Naive thymus-derived CD8-positive, alpha-beta T cell (primary cell): ENCODE results near the gene PASK. TPM values are rescaled to one million over a fixed set of nuclear protein-coding genes. Genes with fewer than 3 reads are reported as not detected.

Experiments used
- ATAC-seq, 2 donors: fragments of 150-1000 bp; cut with Tn5 transposase in 1 of 2; sonication (Bioruptor Pico), chemical (Tn5 transposase) in 1 of 2; 1 replicate in 1 of 2; 2 replicates in 1 of 2; pipeline ENCODE4 v1.10.0; 2021; ENCODE audit warnings: mild to moderate bottlenecking in 2 of 2, moderate library complexity in 2 of 2
- POLR2A ChIA-PET: fragments of 350-600 bp; sonication (Branson Sonifier 250); formaldehyde crosslinking; loops from one replicate; lab custom pipeline; 2021; ENCODE audit warnings: antibody characterized with exemption; lab: Charles Lee
- DNase-seq, 10 donors: peaks; one replicate each; pipeline versions ENCODE4 v3.0.0 to v3.0.0-alpha.2; 2020 to 2022
- H3K27ac Mint-ChIP-seq, 10 donors: one replicate each; pipeline ENCODE4 v1.8.0; 2020 to 2022; ENCODE audit warnings: mild to moderate bottlenecking in 10 of 10, mixed read lengths in 10 of 10, moderate library complexity in 4 of 10, inconsistent platforms in 1 of 10
- H3K27me3 Mint-ChIP-seq, 5 donors: one replicate each; pipeline ENCODE4 v1.8.0; 2021 to 2022; ENCODE audit warnings: mixed read lengths in 5 of 5
- H3K36me3 Mint-ChIP-seq, 3 donors: one replicate each; pipeline ENCODE4 v1.8.0; 2020 to 2022; ENCODE audit warnings: mixed read lengths in 3 of 3, mild to moderate bottlenecking in 2 of 3, inconsistent platforms in 1 of 3
- H3K4me1 Mint-ChIP-seq, 4 donors: one replicate each; pipeline ENCODE4 v1.8.0; 2021 to 2022; ENCODE audit warnings: mixed read lengths in 4 of 4
- H3K4me3 Mint-ChIP-seq, 10 donors: one replicate each; pipeline ENCODE4 v1.8.0; 2020 to 2022; ENCODE audit warnings: mild to moderate bottlenecking in 10 of 10, mixed read lengths in 10 of 10, moderate library complexity in 6 of 10, inconsistent platforms in 1 of 10
- H3K9me3 Mint-ChIP-seq, 9 donors: one replicate each; pipeline ENCODE4 v1.8.0; 2020 to 2022; ENCODE audit warnings: mixed read lengths in 9 of 9, mild to moderate bottlenecking in 3 of 9, inconsistent platforms in 1 of 9, moderate library complexity in 1 of 9
- polyA plus RNA-seq, 3 donors: library from polyadenylated mRNA; unstranded; fragments of 300-500 nt; fragmentation: Illumina TruSeq; gene quantifications; one replicate each; pipeline ENCODE4 v1.2.3, GENCODE V29; 2021
- total RNA-seq, 8 experiments: library from RNA in 2 of 8; stranded (reverse) in 2 of 8; gene quantifications; one replicate each; pipeline ENCODE4 v1.2.3 and lab custom pipeline; 2021 to 2026

The PASK gene
- total and polyA plus RNA-seq, 5 experiments from 2014 or later, result 68.3 to 574 (median 78.7) TPM

DNA sequence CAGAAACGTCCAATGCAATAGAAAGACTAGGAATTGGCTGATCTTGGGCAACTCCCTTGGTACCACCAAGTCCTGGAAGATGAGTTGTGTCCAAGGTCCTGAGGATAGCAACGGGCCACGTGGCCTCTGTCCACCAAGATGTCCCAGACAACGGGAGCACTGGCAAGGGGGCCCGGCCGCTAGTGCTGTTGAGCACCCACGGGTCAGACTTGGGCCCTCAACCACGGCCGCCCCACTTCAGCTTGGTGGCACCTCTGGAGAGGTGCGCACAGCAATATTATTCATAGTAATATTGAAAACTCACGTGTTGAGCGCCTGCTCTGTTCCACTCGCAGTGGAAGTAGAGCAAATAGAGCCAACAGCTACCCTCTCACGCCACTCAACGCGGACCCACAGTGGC is 19.0 kb downstream of the PASK start:
- POLR2A ChIA-PET, result interaction anchor here (1.1 to 1.2 kb wide), 2 partner anchors 19 to 133 kb away, joined by 3 to 4 read pairs; no protein-coding TSS in a partner anchor
- ATAC-seq (no peak), DNase-seq (no peak)
- no peaks in the 10 kb centered on the region for H3K27me3 Mint-ChIP-seq
- H3K27ac Mint-ChIP-seq, result peak overlapping the region in 2 of 10 donors; percentile 7 to 65
- H3K9me3 Mint-ChIP-seq, result no peaks in the 10 kb centered on the region
- H3K4me1 Mint-ChIP-seq, result peaks cover 2 to 13% (median 11%) of the 10 kb centered on the region in 4 donors
- peaks cover 0 to 38% (median 8%) of the 10 kb centered on the region in 3 donors for H3K36me3 Mint-ChIP-seq
- no peak overlapping the region for H3K4me3 Mint-ChIP-seq

- ATAC-seq (no peak), DNase-seq (no peak)
- no peak overlapping the region for H3K4me3 Mint-ChIP-seq
- peaks cover 0 to 34% (median 8%) of the 10 kb centered on the region in 3 donors for H3K36me3 Mint-ChIP-seq
- POLR2A ChIA-PET, result interaction anchor here (1.1 to 1.2 kb wide), 2 partner anchors 18 to 132 kb away, joined by 3 to 4 read pairs; no protein-coding TSS in a partner anchor
- H3K4me1 Mint-ChIP-seq, result peaks cover 2 to 13% (median 11%) of the 10 kb centered on the region in 4 donors
- peak overlapping the region in 6 of 10 donors; percentile 61 to 91 (median 78) for H3K27ac Mint-ChIP-seq
- H3K27me3 Mint-ChIP-seq, result no peaks in the 10 kb centered on the region
- no peaks in the 10 kb centered on the region for H3K9me3 Mint-ChIP-seq
Measured at GRCh38 chr2:241129086-241129871, 20.0 kb downstream of the PASK start.

DNA sequence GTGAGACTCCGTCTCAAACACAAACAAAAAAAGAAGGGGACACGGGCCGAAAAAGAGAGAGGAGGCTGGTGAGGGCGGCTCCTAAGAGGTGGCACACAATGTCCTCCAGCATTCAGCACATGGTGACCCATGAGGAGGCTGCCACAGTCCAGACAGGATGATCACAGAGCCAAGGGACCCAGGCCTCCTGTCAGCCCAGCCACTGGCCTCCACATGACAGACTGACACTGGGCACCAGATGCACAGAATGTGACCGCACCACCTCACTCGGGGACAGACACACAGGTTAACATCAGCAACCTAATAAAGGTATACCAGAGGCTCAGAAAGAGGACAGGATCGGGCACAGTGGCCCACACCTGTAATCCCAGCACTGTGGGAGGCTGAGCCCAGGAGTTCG is 21.0 kb downstream of the PASK start:
- ATAC-seq (no peak), DNase-seq (no peak)
- peaks cover 2 to 15% (median 12%) of the 10 kb centered on the region in 4 donors for H3K4me1 Mint-ChIP-seq
- H3K9me3 Mint-ChIP-seq, result no peaks in the 10 kb centered on the region
- H3K27me3 Mint-ChIP-seq, result no peaks in the 10 kb centered on the region
- peaks cover 0 to 32% (median 11%) of the 10 kb centered on the region in 3 donors for H3K36me3 Mint-ChIP-seq
- H3K4me3 Mint-ChIP-seq, result no peak overlapping the region
- H3K27ac Mint-ChIP-seq, result peak overlapping the region; percentile 53 to 88 (median 78)
- POLR2A ChIA-PET, result interaction anchor here (0.7 kb wide), 1 partner anchor 38 kb away, joined by 4 read pairs; no protein-coding TSS in a partner anchor

- DNase-seq (no peak), ATAC-seq (no peak)
- peaks cover 2 to 17% (median 12%) of the 10 kb centered on the region in 4 donors for H3K4me1 Mint-ChIP-seq
- no peak overlapping the region for H3K27ac Mint-ChIP-seq
- no peak overlapping the region for H3K4me3 Mint-ChIP-seq
- H3K27me3 Mint-ChIP-seq, result no peaks in the 10 kb centered on the region
- H3K36me3 Mint-ChIP-seq, result peaks cover 0 to 30% (median 8%) of the 10 kb centered on the region in 3 donors
- H3K9me3 Mint-ChIP-seq, result no peaks in the 10 kb centered on the region
- POLR2A ChIA-PET, result interaction anchor here (0.9 to 1.3 kb wide), 2 partner anchors 10 to 15 kb away, joined by 3 to 6 read pairs; no protein-coding TSS in a partner anchor
Measured at GRCh38 chr2:241126771-241127202, 22.5 kb downstream of the PASK start.

DNA sequence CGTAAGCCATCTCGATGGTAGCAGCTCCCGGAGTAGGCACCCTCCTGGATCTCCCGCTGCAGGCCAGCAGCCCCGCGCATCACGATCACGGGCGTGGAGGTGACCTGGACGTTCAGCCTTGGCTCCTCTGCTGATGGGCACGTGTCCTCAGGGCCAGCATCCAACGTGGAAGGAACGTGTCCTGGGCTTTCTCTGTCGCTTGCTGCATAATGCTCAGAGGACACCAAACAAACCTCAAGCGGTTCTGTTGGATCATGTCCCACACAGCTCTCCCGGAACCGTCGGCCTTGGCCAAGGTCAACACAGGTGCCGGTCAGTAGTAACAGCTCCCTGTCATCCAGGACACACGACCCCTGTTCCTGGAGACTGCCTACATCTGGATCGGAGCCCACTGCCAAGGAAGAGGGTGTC is 23.1 kb downstream of the PASK start:
- Mint-ChIP-seq H3K27me3 (no peaks in the 10 kb centered on the region), H3K4me3 (no peak overlapping the region), H3K9me3 (no peaks in the 10 kb centered on the region), H3K36me3 (peaks cover 4 to 34% (median 13%) of the 10 kb centered on the region in 3 donors), H3K4me1 (peaks cover 2 to 17% (median 12%) of the 10 kb centered on the region in 4 donors), H3K27ac (peak overlapping the region in 1 of 10 donors; percentile 18)
- DNase-seq (no peak), ATAC-seq (no peak)
- POLR2A ChIA-PET, result interaction anchor here (1.3 kb wide), 1 partner anchor 14 kb away, joined by 6 read pairs; no protein-coding TSS in a partner anchor

- POLR2A ChIA-PET, result interaction anchor here (0.7 to 1.3 kb wide), 2 partner anchors 13 to 24 kb away, joined by 6 read pairs; partner anchors contain the start of gene PASK
- peaks cover 10 to 37% (median 19%) of the 10 kb centered on the region in 3 donors for H3K36me3 Mint-ChIP-seq
- no peak overlapping the region for H3K4me3 Mint-ChIP-seq
- H3K4me1 Mint-ChIP-seq, result peaks cover 2 to 17% (median 12%) of the 10 kb centered on the region in 4 donors
- ATAC-seq (peak in 1 of 2 donors; percentile 31), DNase-seq (no peak)
- H3K27me3 Mint-ChIP-seq, result no peaks in the 10 kb centered on the region
- peak overlapping the region in 3 of 10 donors; percentile 10 to 77 (median 17) for H3K27ac Mint-ChIP-seq
- no peaks in the 10 kb centered on the region for H3K9me3 Mint-ChIP-seq
Measured at GRCh38 chr2:241125626-241126025, 23.6 kb downstream of the PASK start.

DNA sequence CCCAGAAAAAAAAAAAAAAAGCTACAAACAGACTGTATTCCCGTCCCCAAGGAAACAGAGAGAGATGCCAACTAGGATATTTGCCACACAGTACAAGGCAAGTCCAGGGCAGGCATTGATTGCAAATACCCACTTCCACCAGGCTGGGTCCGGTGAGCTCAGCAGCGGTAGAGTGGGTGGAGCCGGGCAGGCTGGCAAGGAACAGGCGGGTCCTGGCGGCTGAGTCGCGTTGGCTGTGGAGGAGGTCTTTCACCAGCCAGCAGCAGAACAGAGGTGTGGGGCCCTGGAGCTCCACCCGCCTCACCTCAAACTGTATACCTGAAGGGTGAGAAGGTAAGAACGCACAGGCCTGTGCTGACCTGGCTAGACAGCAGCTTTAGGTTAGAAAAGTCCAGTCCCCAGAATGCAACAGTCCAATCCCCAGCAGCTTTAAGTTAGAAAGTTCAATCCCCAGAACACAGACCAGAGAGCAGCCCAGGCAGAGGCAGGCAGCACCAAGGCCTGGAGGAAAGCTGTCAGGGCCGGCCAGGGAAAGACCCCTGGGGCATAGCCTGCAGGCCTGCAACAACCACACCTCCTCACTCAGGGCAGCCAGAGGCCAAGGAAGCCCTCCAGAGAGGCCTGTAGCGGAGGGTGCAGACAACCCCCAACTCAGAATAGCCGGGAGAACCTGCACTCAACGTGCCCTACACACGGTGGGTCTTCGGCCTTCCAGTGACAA is 25.3 kb downstream of the PASK start:
- Mint-ChIP-seq H3K4me1 (peaks cover 2 to 17% (median 12%) of the 10 kb centered on the region in 4 donors), H3K36me3 (peaks cover 10 to 37% (median 22%) of the 10 kb centered on the region in 3 donors), H3K27ac (peak overlapping the region in 6 of 10 donors; percentile 14 to 85 (median 60)), H3K9me3 (peaks cover 0 to 4% (median 0%) of the 10 kb centered on the region in 9 donors), H3K4me3 (peak overlapping the region in 2 of 10 donors; percentile 8 to 39), H3K27me3 (no peaks in the 10 kb centered on the region)
- DNase-seq (no peak), ATAC-seq (peak; percentile 77 to 82)
- POLR2A ChIA-PET, result interaction anchor here (0.9 to 1.8 kb wide), 8 partner anchors 11 to 28 kb away, joined by 3 to 8 read pairs (median 4); partner anchors contain the start of gene PASK

DNA sequence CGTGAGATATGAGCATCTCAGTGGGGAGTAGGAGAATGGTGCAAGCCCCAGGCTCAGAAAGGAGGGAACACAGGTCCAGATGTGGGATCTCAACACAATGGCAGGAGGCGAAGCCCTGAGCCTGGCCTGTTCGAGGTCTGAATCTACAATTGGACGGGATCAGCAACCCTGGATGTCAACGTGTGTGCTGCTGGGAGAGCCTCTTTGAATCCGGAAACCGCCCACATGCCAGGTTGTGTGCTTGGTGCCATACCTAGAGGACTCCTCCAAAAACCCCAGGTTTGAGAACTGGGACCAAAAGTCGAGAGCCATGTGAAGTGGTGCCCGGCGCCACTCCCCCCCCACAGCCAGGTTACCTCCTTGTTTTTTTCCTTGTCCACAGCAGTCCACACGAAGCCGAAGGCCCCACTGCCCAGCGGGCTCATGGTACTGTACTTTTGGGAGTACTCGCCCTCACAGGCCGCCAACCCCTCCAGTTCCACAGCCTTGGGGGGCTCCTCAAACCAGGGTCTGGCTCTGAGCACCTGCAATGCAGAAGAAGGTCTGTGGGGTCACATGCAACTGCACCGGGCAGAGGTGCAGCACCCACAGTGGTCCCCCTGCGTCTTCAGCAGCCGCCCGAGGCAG is 26.8 kb downstream of the PASK start:
- DNase-seq, result no peak
- Mint-ChIP-seq H3K27ac (peak overlapping the region in 4 of 10 donors; percentile 29 to 62 (median 36)), H3K9me3 (peaks cover 0 to 4% (median 0%) of the 10 kb centered on the region in 9 donors), H3K27me3 (no peaks in the 10 kb centered on the region), H3K36me3 (peaks cover 10 to 44% (median 24%) of the 10 kb centered on the region in 3 donors), H3K4me1 (peaks cover 0 to 11% (median 3%) of the 10 kb centered on the region in 4 donors), H3K4me3 (peak overlapping the region in 1 of 10 donors; percentile 11)
- no peak for ATAC-seq
- POLR2A ChIA-PET, result no interaction called here

DNA sequence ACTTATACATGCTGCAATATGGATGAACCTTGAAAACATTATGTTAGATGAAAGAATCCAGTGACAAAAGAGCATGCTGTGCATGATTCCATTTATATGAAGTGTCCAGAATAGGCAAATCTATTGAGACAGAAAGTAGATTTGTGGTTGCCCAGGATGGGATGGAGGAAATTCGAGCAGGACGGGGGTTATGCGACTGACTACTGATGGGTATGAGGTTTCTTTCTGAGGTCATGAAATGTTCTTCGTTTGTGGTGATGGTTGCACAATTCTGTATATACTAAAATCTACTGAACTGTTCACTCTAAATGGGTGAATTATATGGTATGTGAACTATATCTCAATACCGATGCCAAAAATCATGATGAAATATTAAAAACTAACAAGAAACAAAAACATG is 28.3 kb downstream of the PASK start:
- Mint-ChIP-seq H3K4me3 (no peak overlapping the region), H3K9me3 (peaks cover 0 to 4% (median 0%) of the 10 kb centered on the region in 9 donors), H3K27ac (peak overlapping the region in 3 of 10 donors; percentile 4 to 43 (median 4)), H3K36me3 (peaks cover 10 to 52% (median 26%) of the 10 kb centered on the region in 3 donors), H3K4me1 (peaks cover 0 to 10% (median 6%) of the 10 kb centered on the region in 4 donors), H3K27me3 (no peaks in the 10 kb centered on the region)
- ATAC-seq (no peak), DNase-seq (no peak)
- POLR2A ChIA-PET, result interaction anchor here (0.5 to 1.2 kb wide), 3 partner anchors 11 to 763 kb away, joined by 3 read pairs; no protein-coding TSS in a partner anchor

DNA sequence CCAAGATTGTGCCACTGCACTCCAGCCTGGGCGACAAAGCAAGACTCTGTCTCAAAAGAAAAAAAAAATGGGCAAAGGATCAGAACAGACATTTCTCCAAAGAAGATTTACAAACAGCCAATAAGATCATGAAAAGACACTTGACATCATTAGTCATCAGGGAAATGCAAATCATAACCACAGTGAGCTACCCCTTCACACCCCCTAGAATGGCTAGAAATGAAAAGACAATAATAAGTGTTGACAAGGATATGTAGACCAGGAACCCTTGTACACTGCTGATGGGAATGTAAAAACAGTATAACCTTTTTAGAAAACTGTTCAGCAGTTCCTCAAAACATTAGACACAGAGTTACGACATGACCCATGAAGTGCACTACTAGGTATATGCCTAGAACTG is 28.8 kb downstream of the PASK start:
- no peak for ATAC-seq
- no peaks in the 10 kb centered on the region for H3K27me3 Mint-ChIP-seq
- H3K4me3 Mint-ChIP-seq, result no peak overlapping the region
- peak overlapping the region in 1 of 10 donors; percentile 31 for H3K27ac Mint-ChIP-seq
- H3K36me3 Mint-ChIP-seq, result peaks cover 10 to 49% (median 28%) of the 10 kb centered on the region in 3 donors
- peaks cover 0 to 4% (median 0%) of the 10 kb centered on the region in 9 donors for H3K9me3 Mint-ChIP-seq
- H3K4me1 Mint-ChIP-seq, result peaks cover 0 to 10% (median 7%) of the 10 kb centered on the region in 4 donors
- POLR2A ChIA-PET, result interaction anchor here (1.2 kb wide), 1 partner anchor 17 kb away, joined by 3 read pairs; no protein-coding TSS in a partner anchor
- DNase-seq, result no peak

- Mint-ChIP-seq H3K27ac (no peak overlapping the region), H3K4me3 (no peak overlapping the region), H3K27me3 (no peaks in the 10 kb centered on the region), H3K9me3 (peaks cover 0 to 4% (median 0%) of the 10 kb centered on the region in 9 donors), H3K4me1 (peaks cover 0 to 9% (median 7%) of the 10 kb centered on the region in 4 donors), H3K36me3 (peaks cover 10 to 58% (median 34%) of the 10 kb centered on the region in 3 donors)
- ATAC-seq, result no peak
- POLR2A ChIA-PET, result no interaction called here
- no peak for DNase-seq
Measured at GRCh38 chr2:241118737-241119505, 30.4 kb downstream of the PASK start.
